ENCODE data around the gene CCDC188.
"Not testable (repeated sequence)": the region's sequence is repeated elsewhere in the genome, so short reads cannot be mapped to it uniquely, and the experiment has no call there.

The CCDC188 gene

DNA sequence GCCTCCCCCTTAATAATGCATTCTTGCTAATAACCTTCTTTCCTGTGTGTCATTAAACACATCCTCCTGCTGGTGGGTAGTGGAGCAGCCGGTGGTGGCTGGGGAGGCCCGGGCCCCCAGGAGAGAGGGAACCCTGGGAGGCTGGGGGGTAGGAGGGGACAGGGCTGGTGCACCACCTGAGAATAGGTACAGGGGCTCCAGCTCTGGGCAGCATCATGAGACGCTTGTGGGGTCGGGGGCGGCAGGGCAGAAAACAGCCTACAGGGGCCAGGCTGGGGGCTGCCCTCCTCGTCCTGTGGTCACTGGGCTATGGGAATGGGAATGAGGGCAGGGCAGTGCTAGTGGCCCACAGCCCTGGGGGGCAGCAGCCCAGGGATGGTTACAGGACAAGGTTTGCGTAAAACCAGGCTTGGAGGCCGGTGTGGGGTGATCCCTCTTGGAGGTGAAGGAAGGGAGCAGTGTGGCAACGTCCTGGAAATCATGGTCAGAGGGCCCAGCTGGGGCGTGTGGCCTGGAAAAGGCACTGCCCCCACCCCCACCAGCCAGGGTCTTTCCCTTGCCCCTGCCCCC lies 18.5 kb upstream of the CCDC188 start:
- DNase-seq = no peak

DNA sequence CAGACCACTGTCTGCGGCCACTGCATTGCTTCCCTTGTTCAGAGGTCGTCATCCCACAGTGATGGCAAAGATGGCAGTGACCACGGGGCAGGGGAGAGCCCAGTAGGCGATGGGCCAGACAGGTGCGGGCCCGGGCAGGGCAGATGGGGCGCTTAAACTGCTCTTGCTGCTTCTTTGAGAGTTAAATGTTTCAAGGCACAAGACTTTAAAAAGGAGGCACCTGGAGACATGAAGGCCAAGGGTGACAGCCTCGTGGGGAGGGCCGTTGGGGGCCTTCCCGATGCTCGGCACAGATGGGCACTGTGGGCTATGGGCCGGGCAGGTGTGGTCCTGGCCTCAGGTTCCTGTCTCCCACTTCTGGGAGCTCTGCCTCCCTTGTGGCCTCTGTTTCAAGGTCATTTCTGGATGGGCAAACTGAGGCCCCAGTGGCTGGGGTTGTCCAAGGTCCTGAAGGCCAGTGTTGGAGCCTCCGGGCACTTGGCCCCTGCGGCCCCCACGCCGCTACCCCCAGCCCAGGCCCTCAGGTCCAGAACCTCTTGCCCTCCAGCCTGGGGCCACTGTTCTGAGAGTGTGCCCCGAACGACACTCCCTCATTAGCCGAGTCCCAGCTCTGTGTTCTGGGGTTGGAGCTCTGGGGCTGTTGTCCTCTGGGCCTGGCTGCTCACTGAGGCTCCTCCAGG lies 16.9 kb upstream of the CCDC188 start:
- DNase-seq = no peak

DNA sequence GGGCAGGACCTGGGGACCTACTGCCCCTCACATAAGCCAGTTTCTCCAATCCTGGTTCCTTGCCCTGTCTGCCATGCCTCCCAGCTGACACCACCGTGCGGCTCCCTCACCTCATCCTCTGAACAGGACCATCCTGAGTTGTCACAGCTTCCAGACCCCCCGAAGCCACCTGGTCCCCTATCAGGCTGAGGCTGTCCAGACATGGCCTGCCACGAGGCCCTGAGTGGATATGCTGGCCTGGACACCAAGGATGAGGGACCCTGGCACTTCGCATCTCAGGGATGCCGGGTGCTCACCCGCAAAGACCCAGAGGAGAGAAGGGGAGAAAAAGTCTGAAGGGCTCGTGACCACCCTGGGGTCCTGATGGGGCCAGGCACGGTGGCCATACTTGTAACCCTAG lies 15.8 kb upstream of the CCDC188 start:
- no peak for DNase-seq

DNA sequence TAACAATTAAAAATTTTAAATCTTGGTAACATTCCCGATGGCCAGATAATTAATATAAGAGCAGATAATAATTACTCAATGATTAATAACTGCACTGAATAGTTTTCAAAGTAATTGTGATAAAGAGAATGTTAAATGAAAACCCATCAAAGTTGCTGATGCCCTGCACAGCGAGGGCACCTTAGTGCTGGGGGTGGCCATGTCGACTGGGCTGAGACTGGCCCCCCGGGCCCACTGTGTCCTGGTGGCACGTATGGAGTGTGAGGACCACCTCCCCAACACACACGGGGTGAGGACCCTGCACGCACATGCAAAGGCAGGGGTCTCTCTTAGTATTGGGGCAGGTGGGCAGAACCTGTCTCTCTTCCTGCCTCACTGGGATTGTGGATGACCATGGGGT lies 15.1 kb upstream of the CCDC188 start:
- DNase-seq = no peak

DNA sequence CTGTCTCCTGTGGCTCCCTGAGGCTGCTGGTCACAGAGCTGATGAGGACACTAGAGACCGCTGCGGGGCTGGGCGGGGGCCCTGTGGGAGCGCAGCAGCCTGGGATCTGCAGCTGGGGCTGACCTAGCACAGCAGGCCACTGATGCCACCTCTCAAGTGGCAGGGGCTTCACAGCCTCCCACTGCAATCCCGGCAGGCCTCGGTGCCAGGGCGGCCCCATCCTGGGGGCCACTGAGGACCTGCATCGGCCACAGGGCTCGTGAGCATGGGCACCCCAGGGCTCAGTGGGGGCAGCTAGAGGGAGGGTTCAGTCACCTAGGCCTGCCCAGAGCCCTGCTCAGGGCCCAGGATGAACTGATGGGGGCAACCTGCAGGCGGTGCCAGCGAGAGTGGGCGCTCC lies 14.6 kb upstream of the CCDC188 start:
- DNase-seq = no peak

DNA sequence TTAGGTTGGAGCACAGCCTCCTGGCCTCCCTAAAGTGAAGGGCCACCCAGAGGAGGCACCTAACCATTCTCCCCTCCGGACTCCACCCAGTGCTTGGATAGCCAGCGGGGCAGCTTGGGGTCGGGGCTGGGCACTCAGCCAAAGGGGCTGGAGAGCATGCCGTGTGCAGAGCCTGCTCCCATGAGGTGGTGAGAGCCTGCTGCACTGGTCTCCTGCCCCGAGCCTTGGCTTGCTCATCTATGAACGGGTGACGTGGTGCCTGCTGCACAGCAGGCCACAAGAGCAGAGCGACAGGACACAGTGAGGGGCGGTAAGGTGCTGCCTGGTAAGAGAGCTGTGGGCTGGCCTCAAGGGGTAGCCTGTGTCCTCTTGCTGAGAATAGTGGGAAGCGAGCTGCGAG lies 14.0 kb upstream of the CCDC188 start:
- no peak for DNase-seq

DNA sequence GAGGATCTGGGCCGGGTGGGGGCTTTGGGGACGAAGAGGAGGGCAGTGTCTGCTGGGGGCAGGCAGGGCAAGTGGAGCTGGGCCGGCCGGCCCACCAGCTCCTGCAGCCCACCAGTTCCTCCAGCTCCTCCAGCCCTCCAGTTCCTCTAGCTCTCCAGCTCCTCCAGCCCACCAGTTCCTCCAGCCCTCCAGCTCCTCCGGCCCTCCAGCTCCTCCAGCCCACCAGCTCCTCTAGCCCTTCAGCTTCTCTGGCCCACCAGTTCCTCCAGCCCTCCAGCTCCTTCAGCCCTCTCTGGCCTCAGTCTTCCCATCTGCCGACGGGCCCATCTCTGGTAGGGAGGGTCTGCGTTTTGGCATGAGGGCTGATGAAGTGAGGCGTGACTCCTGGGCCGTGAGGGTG lies 9.2 kb upstream of the CCDC188 start:
- DNase-seq = no peak

- DNase-seq = not testable (repeated sequence)
Measured at GRCh38 chr22:20159531-20159930, 8.7 kb upstream of the CCDC188 start.

- no peak for DNase-seq
Measured at GRCh38 chr22:20159076-20159475, 8.2 kb upstream of the CCDC188 start.

GRCh38 chr22:20158391-20159036 lies 7.7 kb upstream of the CCDC188 start:
- DNase-seq = no peak

GRCh38 chr22:20157430-20158183 lies 6.8 kb upstream of the CCDC188 start:
- no peak for DNase-seq

DNA sequence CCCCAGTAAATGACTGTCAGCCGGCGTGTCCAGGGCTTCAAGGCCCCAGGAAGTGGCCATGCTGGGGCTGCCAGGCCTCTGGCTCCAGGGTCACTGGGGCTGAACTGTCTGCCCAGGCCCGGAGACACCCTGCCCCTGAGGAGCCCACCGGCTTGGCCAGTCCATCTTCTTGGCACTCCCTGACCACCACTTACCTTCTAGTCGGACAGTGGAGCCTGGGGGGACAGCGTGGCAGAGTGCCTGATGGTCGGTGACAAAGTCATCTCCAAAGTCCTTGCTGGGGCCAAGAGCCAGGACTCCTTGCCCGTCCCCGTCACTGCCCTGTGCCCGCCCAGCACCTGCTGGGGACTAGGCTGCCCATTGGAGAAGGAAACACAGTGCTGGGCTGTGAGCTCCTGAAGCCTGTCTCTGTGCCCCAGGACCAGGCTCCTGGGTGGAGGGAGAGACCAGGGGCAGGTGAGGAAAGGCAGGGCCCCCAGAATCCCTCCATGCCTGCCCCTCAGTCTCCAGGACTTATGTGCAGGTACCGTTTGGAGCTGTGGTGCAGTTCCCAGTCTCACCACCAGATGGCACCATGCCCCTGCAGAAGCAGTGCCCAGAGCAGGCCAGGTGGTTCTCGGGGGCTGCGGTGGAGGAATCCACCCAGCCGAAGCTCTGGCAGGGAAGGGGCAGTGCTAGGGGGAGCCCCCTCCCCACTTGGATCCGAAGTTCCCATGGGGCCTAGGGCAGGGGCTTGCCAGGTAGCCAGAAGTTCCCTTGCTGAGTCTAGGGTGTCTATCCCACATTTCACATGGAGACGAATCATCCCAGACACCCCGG lies 6.0 kb upstream of the CCDC188 start:
- DNase-seq = peak; percentile 20

DNA sequence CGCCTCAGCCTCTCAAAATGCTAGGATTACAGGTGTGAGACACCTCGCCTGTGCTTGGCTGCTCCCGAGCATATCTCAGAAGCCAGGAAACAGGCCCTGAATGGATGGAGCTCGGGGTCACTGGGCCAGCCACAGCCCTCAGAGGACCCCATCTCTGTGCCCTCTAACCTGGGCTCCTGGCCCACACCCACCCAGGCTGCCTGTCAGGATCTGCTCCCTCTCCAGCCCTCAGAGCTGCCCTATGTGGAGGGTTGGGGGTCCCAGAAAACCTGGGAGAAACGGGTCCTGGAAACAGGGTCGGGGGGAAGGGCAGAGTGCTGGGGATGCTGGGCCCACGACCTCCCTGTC lies 5.2 kb upstream of the CCDC188 start:
- DNase-seq = no peak

- peak; percentile 24 for DNase-seq
Measured at GRCh38 chr22:20155330-20156041, 4.6 kb upstream of the CCDC188 start.

DNA sequence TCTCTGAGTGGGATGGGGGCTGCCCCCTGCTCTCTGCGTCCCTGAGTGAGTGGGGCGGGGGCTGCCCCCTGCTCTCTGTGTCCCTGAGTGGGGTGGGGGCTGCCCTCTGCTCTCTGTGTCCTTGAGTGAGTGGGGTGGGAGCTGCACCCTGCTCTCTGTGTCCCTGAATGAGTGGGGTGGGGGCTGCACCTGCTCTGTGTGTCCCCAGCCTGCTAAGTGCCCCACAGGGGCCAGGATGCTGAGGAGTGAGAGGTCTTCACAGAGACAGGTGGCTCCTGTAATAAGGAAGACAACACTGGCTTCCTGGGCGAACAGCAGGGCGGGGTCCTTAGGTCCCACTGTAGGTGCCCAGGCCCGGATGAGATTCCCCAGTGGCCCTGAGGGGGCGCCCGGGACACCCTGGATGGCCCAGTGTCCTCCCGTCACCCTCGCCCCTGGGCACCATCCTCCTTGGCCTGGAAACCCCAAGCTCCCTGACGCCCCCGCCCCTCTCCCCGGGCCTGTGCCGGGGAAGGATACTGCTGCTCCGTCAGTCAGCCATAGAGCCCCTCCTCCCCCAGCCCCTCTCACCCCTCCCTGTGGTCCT lies 3.8 kb upstream of the CCDC188 start:
- no peak for DNase-seq

DNA sequence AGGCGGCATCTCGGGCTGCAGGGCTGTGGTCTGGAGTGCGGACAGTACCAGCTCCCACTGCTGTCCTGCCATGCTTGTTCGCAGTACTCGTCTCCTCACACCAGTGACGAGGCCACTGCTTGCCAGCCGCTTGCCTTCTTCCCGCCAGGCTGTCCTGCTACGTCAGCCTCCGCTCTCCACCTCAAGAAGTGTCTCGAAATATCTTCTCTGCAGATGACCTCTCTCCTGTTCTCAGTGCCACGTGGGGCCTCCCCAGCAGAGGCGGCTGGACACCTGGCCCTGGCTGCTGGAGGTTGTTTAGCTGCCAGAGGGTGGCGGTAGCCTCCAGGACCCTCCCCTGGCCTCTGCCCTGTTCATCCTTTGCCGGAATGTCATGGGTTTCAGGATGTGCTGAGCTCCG lies 3.1 kb upstream of the CCDC188 start:
- DNase-seq = no peak

- DNase-seq = no peak
Measured at GRCh38 chr22:20152464-20152890, 1.6 kb upstream of the CCDC188 start.

DNA sequence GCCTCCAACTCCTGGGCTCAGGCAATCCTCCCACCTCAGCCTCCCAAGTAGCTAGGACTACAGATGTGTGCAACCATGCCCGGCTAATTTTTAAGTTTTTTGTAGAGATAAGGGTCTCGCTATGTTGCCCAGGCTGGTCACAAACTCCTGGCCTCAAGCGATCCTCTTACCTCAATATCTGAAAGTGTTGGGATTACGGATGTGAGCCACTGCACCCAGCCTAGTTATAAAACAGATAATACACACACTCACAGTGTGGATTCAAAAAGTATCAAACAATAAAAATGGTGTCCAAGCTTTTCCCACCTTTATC lies 377 bp upstream of the CCDC188 start:
- no peak for DNase-seq

- no peak for DNase-seq
Measured at GRCh38 chr22:20149257-20150250, 1.3 kb downstream of the CCDC188 start.

DNA sequence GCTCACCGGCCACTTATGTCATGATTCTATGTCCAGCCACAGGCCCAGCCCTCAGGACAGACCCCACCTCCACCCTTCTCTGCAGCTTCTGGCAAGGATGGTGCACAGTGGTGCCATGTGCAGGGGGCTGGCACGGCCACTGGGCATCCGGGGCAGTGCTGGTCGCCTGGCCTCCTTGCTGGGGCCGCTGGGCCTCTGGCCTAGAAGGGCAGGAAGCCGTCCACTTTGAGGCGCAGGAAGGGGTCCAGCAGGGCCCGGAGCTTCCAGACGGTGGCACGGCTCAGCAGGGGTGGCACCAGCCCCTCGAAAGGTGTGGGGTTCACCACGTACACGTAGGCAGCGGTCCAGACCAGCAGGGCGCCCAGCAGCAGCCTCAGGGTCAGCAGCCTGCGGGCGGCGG lies 2.4 kb downstream of the CCDC188 start:
- DNase-seq = no peak

Measured in GOT3 (cell line).